DND-41 (cell line): Measurements from ENCODE around the gene ALDH1A1.
A peak's percentile ranks its signal among the peaks of the same experiment; 100 is the strongest.

Experiments
- ATAC-seq: fragments of 200-7000 bp; cut with Tn5 transposase; 3 replicates; pipeline ENCODE4 v1.9.1; 2021; ENCODE audit warnings: low read depth; ENCODE audit not compliant: insufficient read depth
- DNase-seq: peaks from one replicate; pipeline ENCODE4 v3.0.0-alpha.2; 2020
- H2AFZ ChIP-seq: 2 replicates; pipeline ENCODE4 v1.6.0; 2012; ENCODE audit warnings: low read depth, low read length
- H3K27ac ChIP-seq: 2 replicates; pipeline ENCODE4 v1.5.1; 2012; ENCODE audit warnings: low read length, inconsistent platforms
- H3K27me3 ChIP-seq: fragments of 200-600 bp; sonication (generic); 2 replicates; pipeline ENCODE4 v1.6.0; 2012; ENCODE audit warnings: low read length, mild to moderate bottlenecking, inconsistent platforms; ENCODE audit not compliant: insufficient read depth, poor library complexity
- H3K36me3 ChIP-seq: 2 replicates; pipeline ENCODE4 v1.5.1; 2012; ENCODE audit warnings: low read length, inconsistent platforms; ENCODE audit not compliant: insufficient read depth
- H3K4me1 ChIP-seq: 2 replicates; pipeline ENCODE4 v1.5.1; 2012; ENCODE audit warnings: mild to moderate bottlenecking, low read length; ENCODE audit not compliant: insufficient read depth
- H3K4me2 ChIP-seq: 2 replicates; pipeline ENCODE4 v1.6.0; 2012; ENCODE audit warnings: mild to moderate bottlenecking, moderate library complexity, low read length, inconsistent platforms; ENCODE audit not compliant: insufficient read depth
- H3K4me3 ChIP-seq, 2 experiments: fragments of 200-600 bp in 1 of 2; shearing (Covaris generic) in 1 of 2; 2 replicates each; pipeline ENCODE4 v1.5.1; 2012 to 2016; ENCODE audit warnings: inconsistent platforms in 2 of 2, low read length in 2 of 2, mild to moderate bottlenecking in 2 of 2, low read depth in 1 of 2, moderate library complexity in 1 of 2
- H3K79me2 ChIP-seq: 2 replicates; pipeline ENCODE4 v1.6.0; 2012; ENCODE audit warnings: low read length, inconsistent platforms; ENCODE audit not compliant: insufficient read depth
- H3K9ac ChIP-seq: 2 replicates; pipeline ENCODE4 v1.6.0; 2012; ENCODE audit warnings: low read depth, mild to moderate bottlenecking, inconsistent platforms, low read length, moderate library complexity
- H3K9me3 ChIP-seq: 2 replicates; pipeline ENCODE4 v1.5.1; 2012; ENCODE audit warnings: low read length, moderate library complexity, mild to moderate bottlenecking, inconsistent platforms; ENCODE audit not compliant: insufficient read depth, severe bottlenecking
- H4K20me1 ChIP-seq: 2 replicates; pipeline ENCODE4 v1.6.0; 2012; ENCODE audit warnings: low read length; ENCODE audit not compliant: insufficient read depth
- EZH2 ChIP-seq: IDR thresholded peaks from 3 replicates; pipeline ENCODE4 v1.6.1; 2012; ENCODE audit warnings: borderline replicate concordance, low read depth, mild to moderate bottlenecking, moderate library complexity, low read length, inconsistent platforms; ENCODE audit not compliant: severe bottlenecking
- TF ChIP-seq, protein P1 (sequence below): IDR thresholded peaks from 2 replicates; pipeline ENCODE4 v1.5.1; 2012; ENCODE audit warnings: borderline replicate concordance, low read length, moderate library complexity, mild to moderate bottlenecking; ENCODE audit not compliant: poor library complexity, severe bottlenecking; ENCODE audit errors: extremely low read depth

ALDH1A1 gene

DNA sequence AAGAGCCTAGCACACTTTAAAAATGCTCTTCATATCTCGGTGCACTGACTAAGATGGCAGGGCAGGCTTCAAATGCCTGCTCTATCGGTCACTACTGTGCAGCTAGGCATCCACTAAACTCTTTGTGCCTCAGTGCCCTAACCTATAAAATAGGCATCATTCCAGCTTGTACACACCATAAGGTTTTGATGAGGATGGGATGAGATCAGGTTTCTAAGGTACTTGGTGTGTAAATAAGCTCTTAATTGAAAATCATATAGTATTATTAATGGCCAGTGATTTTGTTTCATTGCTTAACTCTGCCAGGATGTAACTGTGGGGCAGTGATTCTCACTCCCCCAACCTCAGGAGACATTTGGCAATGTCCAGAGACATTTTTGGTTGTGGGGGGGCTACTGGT lies 78.5 kb downstream of the ALDH1A1 start:
- Histone ChIP-seq H3K79me2 (no peaks in the 10 kb centered on the region), H3K9me3 (no peaks in the 10 kb centered on the region), H3K27me3 (peaks cover 10% of the 10 kb centered on the region), H3K27ac (no peak overlapping the region), H3K4me2 (no peak overlapping the region), H3K4me1 (no peaks in the 10 kb centered on the region), H2AFZ (no peak overlapping the region), H3K9ac (no peak overlapping the region), H4K20me1 (no peaks in the 10 kb centered on the region), H3K36me3 (no peaks in the 10 kb centered on the region), H3K4me3 (no peak overlapping the region)
- ATAC-seq, result no peak
- TF ChIP-seq EZH2, result no peak
- TF ChIP-seq, protein P1, sequence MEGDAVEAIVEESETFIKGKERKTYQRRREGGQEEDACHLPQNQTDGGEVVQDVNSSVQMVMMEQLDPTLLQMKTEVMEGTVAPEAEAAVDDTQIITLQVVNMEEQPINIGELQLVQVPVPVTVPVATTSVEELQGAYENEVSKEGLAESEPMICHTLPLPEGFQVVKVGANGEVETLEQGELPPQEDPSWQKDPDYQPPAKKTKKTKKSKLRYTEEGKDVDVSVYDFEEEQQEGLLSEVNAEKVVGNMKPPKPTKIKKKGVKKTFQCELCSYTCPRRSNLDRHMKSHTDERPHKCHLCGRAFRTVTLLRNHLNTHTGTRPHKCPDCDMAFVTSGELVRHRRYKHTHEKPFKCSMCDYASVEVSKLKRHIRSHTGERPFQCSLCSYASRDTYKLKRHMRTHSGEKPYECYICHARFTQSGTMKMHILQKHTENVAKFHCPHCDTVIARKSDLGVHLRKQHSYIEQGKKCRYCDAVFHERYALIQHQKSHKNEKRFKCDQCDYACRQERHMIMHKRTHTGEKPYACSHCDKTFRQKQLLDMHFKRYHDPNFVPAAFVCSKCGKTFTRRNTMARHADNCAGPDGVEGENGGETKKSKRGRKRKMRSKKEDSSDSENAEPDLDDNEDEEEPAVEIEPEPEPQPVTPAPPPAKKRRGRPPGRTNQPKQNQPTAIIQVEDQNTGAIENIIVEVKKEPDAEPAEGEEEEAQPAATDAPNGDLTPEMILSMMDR, result no peak
- no peak for DNase-seq

DNA sequence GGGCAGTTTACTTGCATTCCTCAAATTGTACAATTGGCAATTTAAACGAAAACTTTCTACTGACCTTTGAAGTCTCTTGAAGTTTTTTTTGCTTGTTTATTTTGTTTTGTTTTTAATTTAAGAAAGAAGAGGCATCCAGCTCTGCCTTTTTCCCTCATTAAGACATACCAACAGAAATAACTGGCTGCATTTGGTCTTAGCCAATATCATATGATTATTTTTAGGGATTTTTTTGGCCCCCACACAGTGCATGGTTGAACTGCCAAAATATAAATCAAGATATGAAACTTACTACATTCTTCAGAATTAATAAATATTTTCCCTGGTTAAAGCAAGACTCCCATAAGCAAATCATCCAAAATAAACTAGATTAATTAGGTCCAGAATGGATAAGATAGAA lies 79.4 kb downstream of the ALDH1A1 start:
- no peaks in the 10 kb centered on the region for H3K79me2 ChIP-seq
- H3K27me3 ChIP-seq, result peaks cover 10% of the 10 kb centered on the region
- no peak overlapping the region for H3K9ac ChIP-seq
- no peak overlapping the region for H3K4me3 ChIP-seq
- no peaks in the 10 kb centered on the region for H4K20me1 ChIP-seq
- ATAC-seq, result no peak
- no peaks in the 10 kb centered on the region for H3K36me3 ChIP-seq
- H3K4me1 ChIP-seq, result no peaks in the 10 kb centered on the region
- DNase-seq, result no peak
- H3K27ac ChIP-seq, result no peak overlapping the region
- no peak overlapping the region for H3K4me2 ChIP-seq
- no peak overlapping the region for H2AFZ ChIP-seq
- H3K9me3 ChIP-seq, result no peaks in the 10 kb centered on the region
- no peak for TF ChIP-seq EZH2
- TF ChIP-seq, protein P1, result no peak

DNA sequence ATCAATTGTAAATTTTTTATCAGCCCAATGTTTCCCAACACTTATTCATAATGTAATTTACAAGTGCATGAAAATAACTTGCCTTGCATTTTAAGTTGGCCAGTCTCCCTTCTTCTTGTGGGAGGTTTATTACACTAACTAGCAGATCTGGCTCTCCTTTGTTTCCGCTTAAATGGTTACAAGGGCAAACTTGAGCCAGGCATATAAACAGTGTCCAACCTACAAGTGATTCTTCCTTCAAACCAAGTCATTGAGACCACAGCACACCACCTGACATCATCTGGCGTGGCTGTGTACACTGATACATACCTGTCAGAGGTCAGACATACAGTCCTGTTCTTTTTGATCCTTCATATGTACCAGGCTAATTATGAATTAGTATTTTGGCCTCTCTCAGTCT lies 80.1 kb downstream of the ALDH1A1 start:
- ATAC-seq, result no peak
- Histone ChIP-seq H3K27me3 (peaks cover 10% of the 10 kb centered on the region), H3K4me2 (no peak overlapping the region), H3K4me3 (no peak overlapping the region), H3K9me3 (no peaks in the 10 kb centered on the region), H3K27ac (no peak overlapping the region), H2AFZ (no peak overlapping the region), H4K20me1 (no peaks in the 10 kb centered on the region), H3K4me1 (no peaks in the 10 kb centered on the region), H3K79me2 (no peaks in the 10 kb centered on the region), H3K9ac (no peak overlapping the region), H3K36me3 (no peaks in the 10 kb centered on the region)
- TF ChIP-seq EZH2, result no peak
- TF ChIP-seq, protein P1, result no peak
- no peak for DNase-seq

DNA sequence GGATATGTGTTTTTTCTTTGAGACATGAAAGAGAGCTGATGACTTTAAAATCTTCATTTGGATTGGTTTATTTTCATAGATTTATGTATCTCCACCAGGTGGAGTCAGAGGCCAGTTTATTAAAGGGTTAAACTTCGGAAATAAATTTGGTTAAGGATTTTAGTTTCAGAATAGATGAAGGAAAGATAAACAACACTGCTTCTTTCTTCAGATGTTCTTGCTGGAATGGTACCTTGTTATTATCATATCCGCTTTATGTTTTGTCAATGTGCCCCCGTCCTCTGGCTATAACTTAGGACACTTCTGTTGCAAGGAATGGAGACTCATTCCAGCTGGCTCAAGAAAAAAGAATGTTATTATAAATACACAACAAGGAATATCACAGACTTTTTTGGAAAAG lies 81.2 kb downstream of the ALDH1A1 start:
- no peak for TF ChIP-seq EZH2
- TF ChIP-seq, protein P1, result peak; percentile 38
- ATAC-seq (no peak), DNase-seq (no peak)
- Histone ChIP-seq H3K4me3 (no peak overlapping the region), H2AFZ (no peak overlapping the region), H3K27ac (no peak overlapping the region), H3K27me3 (peaks cover 10% of the 10 kb centered on the region), H3K9ac (no peak overlapping the region), H4K20me1 (no peaks in the 10 kb centered on the region), H3K36me3 (no peaks in the 10 kb centered on the region), H3K4me2 (no peak overlapping the region), H3K9me3 (no peaks in the 10 kb centered on the region), H3K4me1 (no peaks in the 10 kb centered on the region), H3K79me2 (no peaks in the 10 kb centered on the region)
